HL-60/S4 treated with phorbol 12-myristate 13-acetate at 8.2 ng/mL for 4 days and 3 days (cell line): ENCODE measurements around the gene SIVA1.

Source experiments
- in situ Hi-C: fragments of 300-500 bp; cut with MboI; formaldehyde crosslinking; loops from 2 replicates; pipeline ENCODE4 v1.15.0; 2022; ENCODE audit warnings: low sequenced_read_pairs

SIVA1 gene

DNA sequence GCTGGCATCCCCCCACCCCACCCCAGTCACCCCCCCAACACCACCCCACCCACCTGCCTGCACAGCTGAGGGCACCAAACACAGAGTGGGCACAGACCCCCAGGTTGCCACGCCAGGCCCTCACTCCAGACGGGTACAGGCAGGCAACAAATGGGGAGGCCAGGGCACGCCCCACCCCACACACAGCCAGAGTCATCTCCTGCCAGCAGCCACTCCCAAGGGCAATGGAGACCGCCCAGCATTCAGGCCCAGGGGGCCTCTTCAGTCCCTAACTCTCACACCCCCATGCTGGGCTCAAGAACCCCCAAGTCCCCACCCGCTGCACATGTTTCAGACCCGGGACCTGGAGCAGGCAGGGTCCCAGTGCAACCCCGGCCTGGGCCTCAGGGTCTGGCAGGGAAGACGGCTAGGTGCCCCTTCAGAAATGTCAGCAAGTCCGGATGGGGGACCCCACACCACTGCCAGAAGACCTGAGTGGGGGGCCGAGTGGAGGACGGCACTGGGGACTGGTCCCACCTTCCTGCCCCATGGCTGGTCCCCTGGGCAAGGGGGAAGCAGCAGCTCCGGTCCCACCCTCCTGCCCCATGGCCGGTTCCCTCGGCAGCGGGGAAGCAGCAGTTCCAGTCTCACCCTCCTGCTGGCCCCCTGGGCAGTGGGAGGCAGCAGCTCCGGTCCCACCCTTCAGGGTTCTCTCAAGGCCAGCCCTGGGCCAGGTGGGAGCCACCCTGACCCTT lies 30.7 kb downstream of the SIVA1 start:
- in situ Hi-C loops, result no loop called here

DNA sequence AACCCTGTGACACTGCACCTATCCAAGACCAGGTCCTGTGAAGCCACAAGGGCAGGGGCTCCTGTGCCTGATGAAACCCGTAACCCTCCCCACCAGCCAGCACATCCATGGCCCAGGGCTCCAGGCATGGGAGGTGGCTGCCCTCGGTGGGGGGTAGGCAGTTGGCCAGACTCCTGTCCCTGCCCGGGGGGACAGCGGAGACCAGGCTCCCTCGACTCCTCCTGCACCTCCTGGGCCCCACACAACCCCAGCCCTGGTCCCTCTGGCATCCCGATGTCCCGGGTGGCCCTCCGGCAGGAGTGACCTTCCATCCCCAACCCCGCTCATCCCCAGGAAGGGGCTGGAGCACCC lies 31.2 kb downstream of the SIVA1 start:
- in situ Hi-C loops, result no loop called here

DNA sequence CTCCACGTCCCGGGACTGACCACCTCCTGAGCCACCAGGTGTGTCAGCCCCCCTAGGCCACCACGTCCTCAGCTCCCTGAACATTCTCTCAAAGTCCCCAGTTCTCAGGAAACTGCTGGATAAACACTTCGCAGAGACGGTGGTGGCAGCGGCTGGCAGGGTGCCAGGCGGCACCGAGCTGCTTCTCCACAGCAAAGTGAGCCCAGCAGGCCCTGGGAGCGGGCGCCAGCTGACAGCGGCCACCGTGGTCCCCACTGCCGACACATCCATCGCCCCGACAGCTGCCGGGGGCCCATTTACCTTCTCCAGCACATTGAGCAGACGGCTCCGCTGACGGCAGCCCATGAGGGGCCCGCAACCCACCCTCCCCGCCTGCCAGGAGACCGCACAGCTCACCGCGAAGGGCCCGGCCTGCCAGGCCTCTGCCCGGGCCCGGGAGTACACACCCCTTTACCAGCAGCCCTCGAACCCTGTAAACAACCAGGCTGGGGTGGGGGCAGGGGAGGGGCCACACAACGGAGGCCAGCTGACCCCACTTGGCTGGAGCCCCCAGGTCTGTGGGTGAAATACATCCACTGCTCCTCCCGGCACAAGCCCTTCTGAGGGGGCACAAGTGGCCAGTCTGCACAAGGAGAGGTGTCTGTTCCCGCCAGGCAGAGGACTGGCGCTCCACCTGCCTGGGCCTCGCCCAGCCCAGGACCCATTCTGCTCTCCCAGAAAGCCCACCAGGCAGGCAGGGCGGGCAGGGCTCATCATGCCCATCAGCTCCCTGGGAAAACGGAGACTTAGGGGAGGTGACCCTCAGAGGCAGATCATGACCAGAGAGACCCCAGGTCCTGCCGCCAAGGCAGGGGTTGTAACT lies 32.1 kb downstream of the SIVA1 start:
- in situ Hi-C loops, result no loop called here

DNA sequence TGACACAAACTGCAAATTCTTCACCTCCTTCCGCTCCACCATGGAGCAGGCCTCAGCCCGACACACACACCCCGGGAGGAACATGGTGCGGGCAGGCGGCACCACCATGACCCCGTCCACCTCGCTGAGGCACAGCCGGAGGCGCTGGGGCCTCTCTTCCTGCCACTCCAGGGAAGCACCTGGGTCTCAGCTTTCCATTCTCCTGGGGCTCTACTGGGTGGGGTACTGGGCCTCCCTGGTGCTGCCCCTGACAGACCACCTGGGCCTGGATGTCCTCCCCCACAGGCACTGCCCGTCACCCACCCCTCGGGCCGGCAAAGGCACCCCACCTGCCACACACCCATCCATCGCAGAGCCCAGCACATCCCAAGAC lies 32.7 kb downstream of the SIVA1 start:
- in situ Hi-C loops, result no loop called here

DNA sequence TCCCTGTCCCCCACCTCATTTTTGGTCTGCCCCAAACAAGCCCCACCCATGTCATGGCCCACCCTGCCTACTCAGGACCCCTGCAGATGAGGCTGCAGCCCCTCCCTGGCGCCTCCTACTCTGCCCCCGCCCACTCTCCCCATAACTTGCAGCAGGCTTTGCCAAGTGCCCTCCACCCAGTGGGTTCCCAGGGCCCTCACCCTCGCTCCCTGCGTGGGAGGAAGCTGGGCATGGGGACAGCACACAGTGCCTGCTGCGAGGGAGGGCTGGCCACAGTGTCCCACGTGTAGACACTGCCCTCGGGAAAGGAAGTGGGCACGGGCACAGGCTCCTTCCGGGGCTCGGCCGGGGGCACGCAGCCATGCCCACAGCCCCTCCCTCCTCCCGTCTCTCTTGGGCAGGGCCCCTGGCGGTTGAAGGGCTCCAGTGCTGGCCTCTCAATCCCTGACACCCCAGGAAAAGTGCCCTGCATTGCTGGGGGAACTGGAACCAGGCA lies 33.2 kb downstream of the SIVA1 start:
- in situ Hi-C loops, result no loop called here

DNA sequence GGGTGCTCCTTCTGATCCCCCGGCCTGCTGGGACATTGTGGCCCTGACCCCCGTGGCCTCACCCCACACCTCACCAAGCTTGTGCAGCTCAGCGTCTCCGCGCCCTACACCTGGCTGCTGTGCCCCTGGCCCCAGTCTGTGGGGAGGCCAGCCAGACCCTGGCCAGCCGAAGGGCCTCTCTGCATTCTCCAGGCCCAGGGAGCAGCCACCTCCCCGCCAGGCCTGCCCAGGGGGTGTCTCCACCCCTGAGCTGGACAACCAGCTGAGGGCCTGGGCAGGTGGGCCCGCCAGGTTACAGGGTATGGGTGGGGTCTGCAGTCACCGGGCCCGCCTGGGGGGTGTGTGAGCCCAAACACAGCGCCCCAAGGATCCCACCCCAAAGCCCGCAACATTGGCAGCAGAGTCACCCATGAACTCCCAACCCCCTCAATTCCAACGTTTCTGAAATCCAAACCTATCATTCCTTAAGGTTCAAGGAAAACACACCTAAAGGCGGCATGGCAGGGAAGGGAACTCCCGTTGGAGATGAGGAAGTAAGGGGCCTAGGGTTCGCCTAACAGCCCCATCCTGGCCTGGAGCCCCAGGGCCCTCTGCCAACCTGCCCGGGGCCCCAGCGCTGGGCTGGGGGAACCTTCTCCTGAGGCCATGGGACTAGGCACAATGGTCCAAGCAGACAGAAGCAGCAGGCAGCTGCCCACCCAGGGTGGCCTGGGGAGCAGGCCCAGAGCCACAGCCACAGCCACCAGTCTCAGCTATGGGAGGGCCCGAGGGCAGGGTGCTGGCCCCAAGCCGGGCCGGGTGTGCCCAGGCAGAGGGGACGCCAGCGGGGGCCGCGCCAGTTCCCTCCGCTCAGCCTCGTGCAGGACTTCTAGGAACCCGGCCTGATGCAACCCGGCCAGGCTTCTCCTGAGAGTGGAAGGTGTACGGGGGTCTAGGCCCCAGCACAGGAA lies 34.1 kb downstream of the SIVA1 start:
- in situ Hi-C loops, result no loop called here

DNA sequence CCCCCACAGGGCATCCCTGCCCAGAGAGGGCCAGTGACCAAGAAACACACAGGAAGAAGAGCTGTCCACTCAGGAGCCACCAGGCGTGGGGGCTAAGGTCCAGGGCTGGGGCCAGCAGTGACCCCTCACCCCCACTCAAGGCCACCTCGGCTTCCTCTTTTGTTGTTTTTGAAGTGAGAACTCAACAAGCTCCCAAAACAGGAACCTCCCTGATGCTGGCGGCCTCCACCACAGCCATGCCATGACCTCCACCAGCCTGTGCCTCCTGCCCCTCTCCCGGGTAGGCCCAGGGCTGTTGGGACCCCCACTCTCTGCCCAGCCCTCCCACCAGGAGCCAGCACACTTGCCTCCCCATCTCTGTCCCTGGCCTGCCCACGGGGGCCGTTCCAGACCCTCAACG lies 34.8 kb downstream of the SIVA1 start:
- in situ Hi-C loops, result no loop called here

DNA sequence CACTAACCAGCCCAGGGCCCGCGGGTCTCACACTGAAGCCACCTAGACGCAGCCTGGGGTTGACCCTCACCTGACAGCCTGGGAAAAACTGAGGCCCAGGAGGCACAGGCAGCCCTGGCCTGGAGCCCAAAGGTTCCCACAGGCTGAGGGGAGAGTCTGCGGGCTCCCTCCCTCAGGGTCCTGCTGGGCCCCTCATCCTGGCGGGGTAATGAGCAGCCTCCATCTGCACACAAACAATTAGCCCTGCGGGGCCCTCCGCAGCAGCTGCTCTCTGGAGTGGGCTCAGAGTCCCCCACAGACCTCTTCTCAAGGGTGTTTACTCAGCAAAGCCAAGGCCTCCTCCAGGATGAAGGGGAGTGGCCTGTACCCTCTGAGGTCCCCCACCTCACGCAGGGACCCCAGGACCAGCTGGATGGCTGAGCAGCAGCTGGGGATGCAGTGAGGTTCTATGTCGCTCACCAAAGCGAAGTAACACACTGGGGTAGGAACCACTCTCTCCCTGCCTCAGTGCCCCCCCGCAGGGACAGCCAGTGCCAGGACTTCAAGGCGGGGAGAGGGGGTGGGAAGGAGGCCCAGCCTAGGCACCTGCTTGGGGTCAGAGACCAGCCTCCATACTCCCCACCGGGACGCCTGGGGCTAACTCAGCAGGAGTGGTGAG lies 35.3 kb downstream of the SIVA1 start:
- in situ Hi-C loops, result no loop called here

DNA sequence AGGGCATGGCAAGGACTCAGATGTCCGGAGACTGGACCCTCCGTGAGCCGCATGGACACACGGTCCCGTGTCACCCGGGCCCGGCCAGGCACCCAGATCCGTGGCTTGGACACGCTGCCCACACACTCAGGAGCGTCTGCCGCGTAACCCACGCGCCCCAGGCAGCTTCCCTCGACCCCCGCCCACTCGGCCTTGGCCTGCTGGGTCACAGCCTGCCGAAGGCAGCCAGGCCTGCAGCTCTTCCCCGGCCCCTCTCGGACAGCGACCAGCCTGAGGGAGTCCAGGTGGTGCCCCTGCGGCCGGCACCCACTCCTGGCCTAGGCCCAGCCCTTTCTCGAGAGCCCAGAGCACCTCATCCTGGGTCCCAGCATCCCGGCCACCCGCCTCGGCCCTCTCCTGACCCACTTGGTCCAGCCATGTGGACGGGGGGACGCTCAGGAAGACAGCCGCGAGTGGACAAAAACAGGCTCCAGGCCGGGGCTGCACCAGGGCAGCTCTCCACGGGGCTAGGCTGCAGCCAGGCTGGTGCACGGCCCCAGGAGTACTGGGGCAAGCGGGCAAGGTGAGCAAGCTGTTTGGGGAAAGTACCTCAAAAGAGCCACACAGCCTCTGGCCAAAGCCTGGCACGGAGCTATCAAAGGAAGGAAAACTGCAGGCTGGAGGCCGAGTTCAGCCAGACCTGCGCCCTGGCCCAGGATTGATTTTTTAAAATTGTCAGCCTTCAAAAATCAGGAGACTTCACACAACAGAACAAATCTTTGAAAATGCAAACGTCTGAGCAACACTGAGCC lies 36.1 kb downstream of the SIVA1 start:
- in situ Hi-C loops, result no loop called here

DNA sequence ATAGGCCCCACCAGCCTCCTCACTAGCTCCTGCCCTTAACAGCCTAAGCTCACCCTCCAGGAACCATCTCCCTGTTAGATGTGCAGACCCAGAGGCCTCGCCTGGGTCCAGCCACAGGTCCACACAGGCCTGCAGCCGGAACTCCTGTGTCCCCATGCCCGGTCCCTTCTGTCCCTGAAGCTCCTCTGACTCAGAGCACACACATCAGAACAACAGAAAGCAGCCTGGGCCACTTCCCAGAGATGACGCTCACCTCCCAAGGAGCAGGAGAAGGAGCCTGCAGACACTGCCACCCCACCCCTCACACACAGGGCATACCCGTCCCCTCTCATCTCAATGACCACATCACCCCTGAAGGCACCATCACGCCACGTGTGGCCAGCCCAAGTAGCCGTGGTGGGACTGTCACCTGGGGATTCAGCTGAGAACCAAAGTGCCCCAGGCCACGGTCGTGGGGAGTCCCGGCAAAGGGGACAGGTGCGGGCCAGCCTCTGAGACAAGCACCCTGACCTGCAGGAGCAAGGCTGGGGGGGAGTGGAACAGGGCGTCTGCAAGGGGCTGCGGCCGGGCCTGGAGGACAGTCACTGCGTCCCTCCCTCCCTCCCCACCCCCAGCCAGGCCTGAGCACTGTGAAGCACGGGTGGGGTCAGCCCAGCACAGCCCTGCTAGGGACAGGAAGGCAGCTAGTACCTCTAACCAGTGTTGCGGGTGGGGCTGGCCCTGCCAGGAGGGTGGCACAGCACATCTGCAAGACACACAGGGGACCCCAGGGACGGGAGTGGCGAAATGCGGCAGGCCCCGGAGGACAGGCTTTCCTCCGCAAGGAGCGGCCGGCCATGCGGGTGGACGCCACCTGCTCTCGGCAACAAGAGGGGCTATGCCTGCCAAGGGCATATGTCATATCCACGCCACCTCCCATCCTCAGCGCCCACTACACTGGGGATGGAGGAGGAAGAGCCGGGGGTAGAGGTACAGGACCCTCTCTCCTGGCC lies 37.1 kb downstream of the SIVA1 start:
- in situ Hi-C loops, result no loop called here

DNA sequence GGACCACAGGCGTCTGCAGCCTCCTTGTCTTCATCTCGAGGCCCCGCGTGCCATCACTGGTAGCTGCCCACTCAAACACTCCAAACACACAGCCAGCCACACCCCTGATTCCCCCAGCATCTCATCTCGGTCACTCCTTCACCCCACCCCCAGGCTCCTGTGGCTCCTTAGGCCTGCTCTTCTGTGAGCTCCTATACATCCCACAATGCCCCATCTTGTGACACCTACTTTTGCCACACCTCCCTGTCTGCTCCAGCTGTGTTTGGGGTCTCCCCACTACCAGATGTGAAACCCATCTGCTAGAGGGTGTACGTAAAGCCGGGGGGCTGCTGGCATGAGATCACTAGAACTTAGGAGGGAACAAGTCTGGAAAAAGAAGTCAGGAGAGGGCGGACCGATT lies 38.5 kb downstream of the SIVA1 start:
- in situ Hi-C loops, result no loop called here

DNA sequence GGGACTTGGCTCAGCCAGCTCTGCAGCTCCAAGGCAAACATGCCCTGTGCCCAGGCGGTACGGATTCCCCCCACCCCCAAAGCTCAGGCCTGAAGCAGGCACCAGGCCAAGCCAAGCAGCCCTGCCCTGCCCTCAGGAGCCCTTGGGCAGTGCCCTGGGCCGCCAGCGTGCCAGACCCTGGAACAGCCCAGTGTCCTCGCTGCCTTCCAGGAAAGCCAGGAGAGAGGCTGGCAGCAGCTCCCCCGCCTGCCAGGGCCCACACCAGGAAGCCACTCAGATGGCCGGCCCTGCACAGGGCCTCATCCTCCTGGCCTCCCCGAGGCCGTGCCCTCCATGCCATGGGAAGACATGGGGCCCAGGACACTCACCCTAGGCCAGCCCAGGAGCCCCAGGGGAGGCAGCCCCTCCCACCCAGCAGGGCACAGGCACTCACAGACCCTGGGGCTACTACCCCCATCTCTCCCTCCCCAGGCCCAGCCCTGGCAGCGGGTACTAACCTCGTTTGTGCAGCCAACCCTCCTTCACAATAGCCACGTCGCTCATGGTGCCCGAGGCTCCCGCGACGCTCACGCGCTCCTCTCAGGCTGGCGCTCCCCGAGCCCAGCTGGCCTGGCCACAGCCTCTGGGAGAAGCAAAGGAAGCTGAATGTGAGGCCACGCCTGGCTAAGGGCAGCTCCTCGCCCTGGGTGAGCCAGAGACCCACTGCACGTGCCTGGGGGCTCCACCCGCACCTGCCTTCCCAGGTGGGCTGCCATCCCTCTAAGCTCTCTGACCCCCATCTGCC lies 39.3 kb downstream of the SIVA1 start:
- in situ Hi-C loops, result no loop called here

DNA sequence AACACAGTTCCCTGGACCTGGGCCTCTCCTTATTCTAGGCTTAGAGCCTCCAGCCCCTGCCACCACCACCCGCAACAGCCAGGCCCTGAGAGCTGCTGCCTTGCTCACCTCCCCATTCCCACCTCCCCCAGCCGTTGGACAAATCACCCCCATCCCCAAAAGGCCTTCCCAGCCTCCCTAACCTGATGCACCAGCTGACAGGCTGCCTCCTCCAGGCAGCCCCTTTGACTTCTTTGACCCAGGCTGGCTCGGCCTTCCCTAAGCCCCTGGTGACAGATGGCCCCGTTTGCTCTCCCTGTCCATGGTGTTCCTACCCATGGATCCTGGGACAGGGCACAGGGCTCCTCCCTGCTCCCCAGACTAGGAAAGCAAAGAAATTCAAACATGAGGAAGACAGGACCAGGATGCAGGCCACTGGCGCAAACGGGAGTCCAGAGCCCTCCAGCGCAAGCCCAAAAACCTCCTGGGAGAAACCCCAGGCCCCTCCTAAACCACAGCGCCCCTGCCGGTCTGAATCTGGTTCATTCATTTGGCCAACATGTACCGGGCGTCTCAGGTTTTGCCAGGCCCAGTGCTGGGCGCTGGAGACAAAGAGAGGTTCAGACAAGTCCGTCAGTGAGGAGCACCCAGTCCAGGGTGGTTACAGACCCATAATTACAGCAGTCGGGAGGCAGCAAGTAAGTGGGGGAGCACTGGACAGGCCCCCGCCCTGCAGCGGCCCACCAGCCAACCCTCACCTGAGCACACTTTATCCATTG lies 40.2 kb downstream of the SIVA1 start:
- in situ Hi-C loops, result no loop called here

DNA sequence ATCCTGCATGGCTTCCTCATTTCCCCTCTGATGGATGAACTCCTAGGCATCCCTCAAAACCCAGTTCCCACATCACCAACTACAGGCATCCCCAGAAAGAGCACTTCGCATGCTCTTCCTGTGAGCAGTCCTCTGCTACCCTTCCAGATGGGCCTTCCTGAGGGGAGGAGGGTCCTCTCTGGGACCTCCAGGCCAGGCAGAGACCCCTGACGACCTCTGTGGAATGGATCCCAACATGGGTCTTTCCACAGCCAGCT lies 40.7 kb downstream of the SIVA1 start:
- in situ Hi-C loops, result no loop called here

DNA sequence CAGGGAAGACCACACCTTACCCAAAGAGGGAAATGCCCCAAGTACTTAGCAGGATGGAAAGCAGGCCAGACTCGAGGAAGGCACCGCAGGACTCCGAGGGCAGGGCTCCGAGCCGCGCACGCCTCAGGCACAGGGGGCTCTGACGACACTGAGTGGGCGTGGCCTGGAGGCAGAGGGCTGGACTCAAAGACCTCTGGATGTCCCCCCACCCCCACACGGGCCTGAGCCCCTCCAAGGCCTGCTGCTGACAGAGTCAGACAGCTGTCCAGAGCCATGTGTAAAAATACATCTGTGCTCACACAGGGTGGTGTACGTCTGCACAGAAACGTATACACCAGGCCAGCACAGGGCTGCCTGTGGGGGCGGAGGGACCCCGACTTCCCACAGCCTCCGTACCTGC lies 41.2 kb downstream of the SIVA1 start:
- in situ Hi-C loops, result no loop called here

DNA sequence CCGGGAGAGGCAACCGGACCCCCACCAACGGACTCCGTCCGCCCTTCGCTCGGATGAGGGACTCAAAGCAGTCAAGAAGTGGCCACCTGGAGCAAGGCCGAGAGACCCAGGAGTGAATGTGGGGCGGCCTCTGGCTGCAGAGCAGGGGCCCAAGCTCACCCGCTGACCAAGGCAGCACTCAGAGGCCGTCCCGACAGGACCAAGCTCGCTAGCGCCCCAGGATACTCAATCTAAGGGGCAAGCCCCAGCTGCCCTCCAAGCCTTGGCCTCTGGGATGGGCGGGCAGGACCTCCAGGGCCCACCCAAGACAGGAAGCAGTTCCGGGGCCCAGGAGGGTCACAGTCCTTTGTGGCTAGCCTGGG lies 41.7 kb downstream of the SIVA1 start:
- in situ Hi-C loops, result no loop called here

DNA sequence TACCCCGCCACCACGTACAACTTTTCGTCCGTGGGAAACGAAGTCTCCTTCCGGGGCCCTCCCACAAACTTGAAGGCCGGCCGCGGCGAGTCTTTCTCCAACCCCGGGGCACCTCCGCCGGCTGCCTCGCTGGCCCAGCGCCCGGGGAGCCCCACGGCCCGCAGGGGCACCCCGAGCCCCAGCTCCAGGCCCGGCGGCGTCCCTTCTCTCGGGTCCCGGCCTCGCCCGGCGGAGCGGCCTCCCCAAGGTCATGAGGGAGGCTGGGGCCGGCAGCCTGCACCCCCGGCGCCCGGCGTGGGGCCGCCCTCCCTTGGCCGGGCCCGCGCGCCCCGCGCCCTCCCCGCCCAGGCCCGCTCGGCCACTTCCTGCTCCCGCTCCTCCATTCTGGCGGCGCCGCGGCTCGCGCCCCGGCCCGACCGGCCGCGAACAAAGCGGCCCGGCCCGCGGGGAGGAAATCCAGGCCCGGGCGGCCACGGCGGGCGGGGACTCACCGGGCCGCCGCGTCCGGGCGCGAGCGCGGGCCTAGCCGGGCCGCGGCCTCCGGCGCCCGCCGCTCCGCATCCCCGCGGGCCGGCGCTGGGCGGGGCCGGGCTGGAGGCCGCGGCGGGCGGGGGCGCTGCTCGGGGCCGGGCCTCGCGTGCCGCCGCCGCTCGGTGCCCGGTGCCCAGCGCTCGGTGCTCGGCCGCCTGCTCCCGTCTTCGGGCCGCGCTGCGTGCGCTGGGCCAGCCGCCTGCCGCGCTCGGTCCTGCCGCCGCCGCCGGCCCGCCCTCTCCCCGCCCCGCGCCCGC lies 42.2 kb downstream of the SIVA1 start, which contains the start of gene AKT1:
Gene AKT1, minus strand, starts transcription at position 756 of the 788 bp plus-strand sequence. CDS start 3,105 bp downstream, outside the sequence.
- in situ Hi-C loops, result no loop called here
